Thyroid gland (tissue), 4 donors: ENCODE results near the gene TBC1D22B. TPM values are rescaled to one million over a fixed set of nuclear protein-coding genes. Genes with fewer than 3 reads are reported as not detected.

ENCODE experiments used
- DNase-seq, 2 donors: peaks; one replicate each; pipeline ENCODE4 v3.0.0-alpha.2; 2019
- H3K27ac ChIP-seq, 3 donors: fragments of 200-600 bp; sonication (generic); 1 replicate in 2 of 3; 2 replicates in 1 of 3; pipeline ENCODE4 v1.5.1; 2016 to 2019; ENCODE audit warnings: mild to moderate bottlenecking in 1 of 3, moderate library complexity in 1 of 3
- H3K27me3 ChIP-seq: fragments of 200-600 bp; sonication (generic); one replicate; pipeline ENCODE4 v1.5.1; 2019
- H3K36me3 ChIP-seq, 2 donors: fragments of 200-600 bp; sonication (generic); one replicate each; pipeline ENCODE4 v1.5.1; 2016 to 2019
- H3K4me1 ChIP-seq, 2 donors: fragments of 200-600 bp; sonication (generic); one replicate each; pipeline ENCODE4 v1.5.1; 2017 to 2019
- H3K4me3 ChIP-seq, 3 donors: fragments of 200-600 bp; sonication (generic); replicated peaks in 1 of 3; 1 replicate in 2 of 3; 2 replicates in 1 of 3; pipeline ENCODE4 v1.5.1; 2016; ENCODE audit warnings: mild to moderate bottlenecking in 1 of 3
- H3K9me3 ChIP-seq: fragments of 200-600 bp; sonication (generic); one replicate; pipeline ENCODE4 v1.5.1; 2017
- CTCF ChIP-seq, 6 experiments: fragments of 200-600 bp in 3 of 6; fragments of 450-650 bp in 3 of 6; sonication (generic) in 3 of 6; IDR thresholded peaks; one replicate each; pipeline ENCODE4 v1.5.1; 2016 to 2019; ENCODE audit warnings: antibody characterized with exemption in 6 of 6, mild to moderate bottlenecking in 2 of 6, inconsistent platforms in 1 of 6, moderate library complexity in 1 of 6
- POLR2A ChIP-seq, 2 donors: fragments of 450-650 bp; IDR thresholded peaks; one replicate each; pipeline ENCODE4 v1.6.1; 2017; ENCODE audit warnings: antibody characterized with exemption in 2 of 2, mild to moderate bottlenecking in 2 of 2, moderate library complexity in 1 of 2
- WGBS, 2 donors: methylation state at CpG; one replicate each; pipeline ENCODE4 v1.1.5; 2017; 5-methylcytosine and 5-hydroxymethylcytosine counted together
- intact Hi-C: fragments of 100-400 bp; cut with DNase I; formaldehyde crosslinking; loops from one replicate; pipeline ENCODE4 v1.15.1; 2023
- total RNA-seq, 4 donors: library from RNA; depleted of rRNA; stranded (reverse); fragments of >200 nt; gene quantifications; one replicate each; pipeline ENCODE4 v1.2.3, GENCODE V29; 2016

The TBC1D22B gene
- total RNA-seq, 4 donors from 2014 or later, result 11.5 to 15.7 (median 14.2) TPM

- no peak for TF ChIP-seq POLR2A (IDR thresholded peaks at IDR 0.05)
- peak; percentile 85 to 99 (median 94) for TF ChIP-seq CTCF (IDR thresholded peaks at IDR 0.05)
- peak; percentile 77 to 80 for DNase-seq
- Histone ChIP-seq H3K9me3 (no peaks in the 10 kb centered on the region), H3K27me3 (no peaks in the 10 kb centered on the region), H3K36me3 (no peaks in the 10 kb centered on the region), H3K27ac (no peak overlapping the region), H3K4me3 (no peak overlapping the region), H3K4me1 (peaks cover 6 to 11% of the 10 kb centered on the region in 2 donors)
- 56 to 65% methylated on average over 7 of the region's 7 CpGs for WGBS, 2 donors
- intact Hi-C loops, result loop anchor here (5.0 to 10.0 kb wide), 4 partner anchors 38 to 446 kb away; partner anchors contain the start of genes PIM1 and PPIL1
These were observed 47.1 kb upstream of the TBC1D22B start for GRCh38 chr6:37210313-37210968.

- intact Hi-C loops, result loop anchor here (5.0 to 10.0 kb wide), 4 partner anchors 40 to 447 kb away; partner anchors contain the start of genes PIM1 and PPIL1
- no peak overlapping the region for H3K27ac ChIP-seq
- H3K9me3 ChIP-seq, result no peaks in the 10 kb centered on the region
- no peaks in the 10 kb centered on the region for H3K27me3 ChIP-seq
- TF ChIP-seq POLR2A (IDR thresholded peaks at IDR 0.05) (no peak), CTCF (IDR thresholded peaks at IDR 0.05) (no peak)
- 87% methylated on average over 9 of the region's 9 CpGs for WGBS, 2 donors
- DNase-seq, result no peak
- H3K36me3 ChIP-seq, result no peaks in the 10 kb centered on the region
- no peak overlapping the region for H3K4me3 ChIP-seq
- H3K4me1 ChIP-seq, result no peaks in the 10 kb centered on the region
These were observed 45.3 kb upstream of the TBC1D22B start for GRCh38 chr6:37212268-37212667.

- intact Hi-C loops, result loop anchor here (10.0 kb wide), 3 partner anchors 193 to 453 kb away; partner anchors contain the start of gene PPIL1
- H3K4me3 ChIP-seq, result no peak overlapping the region
- no peaks in the 10 kb centered on the region for H3K27me3 ChIP-seq
- peak; percentile 49 to 53 for DNase-seq
- no peak overlapping the region for H3K27ac ChIP-seq
- 48 to 55% methylated on average over 6 of the region's 6 CpGs for WGBS, 2 donors
- no peak for TF ChIP-seq CTCF (IDR thresholded peaks at IDR 0.05)
- no peak for TF ChIP-seq POLR2A (IDR thresholded peaks at IDR 0.05)
- H3K36me3 ChIP-seq, result no peaks in the 10 kb centered on the region
- no peaks in the 10 kb centered on the region for H3K4me1 ChIP-seq
- H3K9me3 ChIP-seq, result no peaks in the 10 kb centered on the region
These were observed 39.5 kb upstream of the TBC1D22B start for GRCh38 chr6:37218061-37218460.

GRCh38 chr6:37218511-37218910 is 39.1 kb upstream of the TBC1D22B start:
- intact Hi-C loops, result loop anchor here (10.0 kb wide), 3 partner anchors 194 to 454 kb away; partner anchors contain the start of gene PPIL1
- no peak for DNase-seq
- no peaks in the 10 kb centered on the region for H3K4me1 ChIP-seq
- 86 to 88% methylated on average over 8 of the region's 8 CpGs for WGBS, 2 donors
- H3K27me3 ChIP-seq, result no peaks in the 10 kb centered on the region
- H3K4me3 ChIP-seq, result no peak overlapping the region
- H3K36me3 ChIP-seq, result no peaks in the 10 kb centered on the region
- TF ChIP-seq POLR2A (IDR thresholded peaks at IDR 0.05) (no peak), CTCF (IDR thresholded peaks at IDR 0.05) (no peak)
- H3K27ac ChIP-seq, result no peak overlapping the region
- H3K9me3 ChIP-seq, result no peaks in the 10 kb centered on the region

GRCh38 chr6:37221585-37222124 is 35.9 kb upstream of the TBC1D22B start:
- no peaks in the 10 kb centered on the region for H3K9me3 ChIP-seq
- H3K36me3 ChIP-seq, result no peaks in the 10 kb centered on the region
- no peak for TF ChIP-seq CTCF (IDR thresholded peaks at IDR 0.05)
- TF ChIP-seq POLR2A (IDR thresholded peaks at IDR 0.05), result no peak
- peak overlapping the region in 2 of 3 donors; percentile 1 to 80 for H3K27ac ChIP-seq
- peak overlapping the region in 1 of 3 donors; percentile 47 for H3K4me3 ChIP-seq
- no peak for DNase-seq
- no peaks in the 10 kb centered on the region for H3K27me3 ChIP-seq
- WGBS, 2 donors, result 73 to 89% methylated on average over 4 to 6 of the region's 6 CpGs
- intact Hi-C loops, result no loop called here
- no peaks in the 10 kb centered on the region for H3K4me1 ChIP-seq
